ENCODE data around the gene GDF7.

The GDF7 gene

GRCh38 chr2:20674974-20675679, 8.2 kb downstream of the GDF7 start:
- DNase-seq = peak; percentile 72

DNA sequence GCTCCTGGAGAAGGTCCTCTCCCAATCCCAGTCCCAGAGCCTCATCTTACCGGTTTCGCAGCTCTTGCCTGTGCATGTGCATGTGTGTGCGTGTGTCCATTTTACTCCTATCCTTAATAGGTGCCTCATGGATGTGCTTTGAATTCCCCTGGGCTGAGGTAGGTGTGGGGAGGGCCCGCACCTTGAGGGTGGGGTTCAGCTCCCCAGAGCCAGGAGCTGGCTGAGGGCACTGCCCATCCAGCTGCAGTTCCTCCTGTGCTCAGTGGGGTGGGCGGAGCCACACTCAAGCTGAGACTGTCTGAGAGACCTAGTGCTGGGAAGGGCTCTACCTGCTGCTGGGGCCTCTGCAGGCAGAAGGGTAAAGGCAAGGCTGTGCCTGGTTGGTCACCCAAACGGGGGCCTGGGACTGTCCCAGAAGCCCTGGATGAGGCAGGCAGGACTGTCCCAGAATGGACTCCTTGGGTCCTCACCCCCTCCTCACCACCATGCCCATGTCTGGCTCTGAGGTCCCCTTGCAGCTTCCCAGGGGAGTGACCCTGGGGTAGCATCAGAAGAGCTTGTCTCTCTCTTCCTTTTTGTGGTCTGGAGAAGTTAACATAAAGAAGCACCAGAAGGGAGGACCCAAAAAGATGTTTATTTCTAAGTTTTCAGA, 8.9 kb downstream of the GDF7 start:
- DNase-seq = no peak

- DNase-seq = no peak
These were observed 9.6 kb downstream of the GDF7 start for GRCh38 chr2:20676353-20677215.

DNA sequence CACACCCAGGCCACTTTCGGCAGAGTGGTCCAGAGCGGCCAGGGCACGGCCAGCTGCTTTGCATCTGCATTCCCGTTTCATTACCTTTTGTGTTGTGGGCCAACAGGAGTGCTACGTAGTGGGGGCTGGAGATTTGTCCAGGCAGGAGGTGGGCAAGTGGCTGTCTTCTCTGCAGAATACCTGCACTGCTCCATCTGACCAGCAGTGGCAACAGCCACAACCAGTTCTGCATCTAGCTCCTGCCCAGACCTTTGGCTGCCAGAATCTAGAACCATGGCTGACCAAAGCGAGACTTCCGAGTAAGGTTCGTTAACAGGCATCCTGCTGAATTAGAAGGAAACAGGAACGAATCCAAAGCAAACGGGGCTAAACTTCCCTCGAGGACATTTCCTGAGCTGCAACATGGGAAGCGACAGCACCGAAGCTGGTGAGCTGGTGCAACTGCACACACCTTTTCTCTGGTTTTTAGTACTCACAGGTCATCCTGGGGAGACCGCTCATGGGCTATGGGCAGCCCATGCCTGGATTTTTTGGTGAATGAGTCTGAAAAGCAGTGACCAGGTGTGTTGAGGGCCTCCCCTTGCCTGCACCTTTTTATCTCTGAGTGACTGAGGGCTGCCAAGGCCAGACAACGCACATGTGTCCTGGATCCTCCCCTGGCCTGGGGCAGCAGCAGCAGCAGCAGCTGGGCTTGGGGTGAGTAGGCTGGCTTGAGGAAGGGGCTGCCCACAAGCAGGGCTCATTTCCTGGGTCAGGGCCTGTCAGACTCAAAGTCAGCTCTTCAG, 10.5 kb downstream of the GDF7 start:
- no peak for DNase-seq

- DNase-seq = no peak
These were observed 11.1 kb downstream of the GDF7 start for GRCh38 chr2:20678086-20678395.

DNA sequence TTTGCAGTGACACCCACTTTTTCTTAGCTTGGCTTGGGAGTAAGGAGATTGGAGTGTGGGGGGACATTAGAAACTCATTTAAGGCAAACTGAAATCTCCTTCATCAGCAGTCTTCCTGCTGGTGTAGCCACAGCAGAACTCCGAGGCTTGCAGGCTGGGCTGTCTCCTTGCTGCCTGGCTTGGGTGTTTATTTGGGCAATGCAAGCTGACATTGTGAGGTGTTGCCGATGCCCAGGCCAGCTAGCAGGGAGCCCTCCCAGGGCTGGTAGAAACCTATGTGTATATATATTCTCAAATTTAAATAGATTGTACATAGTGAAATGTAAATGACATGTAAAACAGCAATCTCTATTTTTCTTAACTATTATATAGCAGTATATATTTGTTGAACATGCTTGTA, 11.8 kb downstream of the GDF7 start:
- DNase-seq = no peak

DNA sequence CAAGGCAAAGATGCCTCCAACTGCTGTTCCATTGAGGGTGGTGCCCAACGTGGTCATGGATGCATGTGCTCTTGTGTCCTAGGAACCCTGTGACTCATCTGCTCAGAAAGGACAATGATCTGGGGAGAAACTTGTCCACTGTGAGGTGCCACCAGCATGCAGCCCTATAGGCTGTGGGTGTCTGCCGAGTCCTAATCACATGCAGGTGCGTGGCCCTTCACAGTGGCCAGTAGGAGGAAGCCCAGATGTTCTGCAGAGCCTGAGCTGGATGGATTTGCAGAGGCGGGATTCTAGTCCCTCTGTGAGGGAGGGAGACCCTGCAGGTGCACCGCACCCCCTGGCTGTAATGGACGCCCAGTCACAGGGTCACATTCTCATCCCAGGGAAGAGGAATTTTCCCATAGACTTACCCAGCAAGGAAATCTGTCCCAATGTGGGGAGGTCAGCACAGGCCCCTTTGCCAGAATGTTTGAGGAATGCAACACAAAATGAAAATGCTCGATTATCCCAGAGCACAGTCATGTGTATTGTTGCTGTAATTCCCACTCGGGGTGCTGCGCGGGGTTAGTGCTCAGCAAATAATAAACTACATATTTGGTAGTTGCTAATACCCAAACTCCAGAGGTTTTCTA, 13.9 kb downstream of the GDF7 start:
- DNase-seq = no peak

DNA sequence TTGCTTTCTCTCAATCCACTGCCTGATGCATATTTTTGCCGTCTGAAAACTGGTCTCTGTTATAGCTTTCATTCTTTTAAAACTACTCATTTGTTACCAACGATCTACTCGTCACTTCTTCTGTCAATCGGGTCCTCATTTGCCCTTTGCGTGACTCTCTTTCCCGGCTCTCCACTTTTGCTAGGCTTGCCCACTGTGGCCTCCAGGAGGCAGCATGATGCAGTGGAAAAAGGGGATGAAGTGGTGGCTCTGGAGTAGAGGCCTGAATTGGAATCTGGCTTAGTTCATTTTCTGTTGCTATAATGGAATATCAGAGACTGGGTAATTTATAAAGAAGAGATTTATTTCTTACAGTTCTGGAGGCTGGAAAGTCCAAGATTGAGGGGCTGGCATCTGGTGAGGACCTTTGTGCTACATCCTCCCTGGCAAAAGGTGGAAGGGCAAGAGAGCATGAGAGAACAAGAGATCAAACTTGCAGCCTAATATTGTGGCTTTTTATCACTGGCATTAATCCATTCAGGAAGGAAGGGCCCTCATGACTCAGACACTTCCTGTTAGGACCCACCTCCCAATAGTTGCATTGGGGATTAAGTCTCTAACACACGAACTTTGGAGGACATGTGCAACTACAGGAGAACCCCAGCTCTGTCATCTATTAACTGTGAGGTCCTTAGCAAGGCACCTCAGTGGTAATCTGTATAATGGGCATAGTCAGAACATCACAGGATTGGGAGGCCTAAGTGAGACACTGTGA, 15.4 kb downstream of the GDF7 start:
- no peak for DNase-seq

DNA sequence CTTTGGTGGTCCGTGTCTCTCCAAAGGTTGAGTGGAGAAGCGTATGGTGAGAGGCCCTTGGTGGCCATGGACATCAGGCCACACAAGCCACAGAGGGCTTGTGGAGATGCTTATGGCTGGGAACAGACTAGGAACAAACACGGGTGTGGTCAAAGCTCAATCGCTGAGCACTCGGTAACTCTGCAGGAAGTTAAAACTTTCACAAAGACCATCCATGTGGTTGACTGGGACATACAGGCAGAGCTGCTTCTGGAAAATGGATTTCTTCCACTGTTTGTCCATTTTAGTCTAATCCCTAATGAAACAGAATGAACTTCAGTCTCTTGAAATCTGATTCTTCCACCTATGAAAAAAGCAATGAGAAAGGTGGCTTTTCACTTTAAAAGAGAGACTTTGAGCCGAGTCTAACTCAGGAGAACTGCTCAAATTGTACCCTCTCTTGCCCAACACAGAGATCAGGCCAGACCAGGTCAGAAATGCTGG, 17.7 kb downstream of the GDF7 start:
- DNase-seq = no peak

DNA sequence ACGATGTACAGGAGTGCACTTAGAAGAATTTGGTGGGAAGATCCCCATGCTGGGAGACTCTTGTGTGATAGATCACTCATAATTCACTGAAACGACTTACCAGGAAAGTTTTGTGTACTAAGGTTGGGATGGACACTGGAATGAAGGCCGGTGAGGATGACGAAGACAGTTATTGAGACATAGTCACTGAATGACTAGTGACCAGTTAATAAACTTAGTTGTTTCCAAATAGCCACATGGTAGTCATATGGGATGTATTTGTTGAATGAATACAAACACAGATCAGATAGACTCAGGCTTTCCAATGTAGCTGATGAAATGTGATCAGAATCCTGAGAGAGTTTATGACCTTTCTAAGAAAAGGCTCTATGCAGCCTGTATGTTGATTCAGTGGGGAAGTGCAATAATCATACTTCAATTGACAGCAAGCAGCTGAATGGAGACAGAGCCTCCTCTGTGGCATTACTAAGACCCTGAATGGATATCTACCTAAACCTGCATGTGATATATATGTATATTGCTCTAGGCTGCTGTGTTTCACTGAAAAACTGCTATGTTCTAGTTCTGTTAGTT, 20.4 kb downstream of the GDF7 start:
- no peak for DNase-seq

DNA sequence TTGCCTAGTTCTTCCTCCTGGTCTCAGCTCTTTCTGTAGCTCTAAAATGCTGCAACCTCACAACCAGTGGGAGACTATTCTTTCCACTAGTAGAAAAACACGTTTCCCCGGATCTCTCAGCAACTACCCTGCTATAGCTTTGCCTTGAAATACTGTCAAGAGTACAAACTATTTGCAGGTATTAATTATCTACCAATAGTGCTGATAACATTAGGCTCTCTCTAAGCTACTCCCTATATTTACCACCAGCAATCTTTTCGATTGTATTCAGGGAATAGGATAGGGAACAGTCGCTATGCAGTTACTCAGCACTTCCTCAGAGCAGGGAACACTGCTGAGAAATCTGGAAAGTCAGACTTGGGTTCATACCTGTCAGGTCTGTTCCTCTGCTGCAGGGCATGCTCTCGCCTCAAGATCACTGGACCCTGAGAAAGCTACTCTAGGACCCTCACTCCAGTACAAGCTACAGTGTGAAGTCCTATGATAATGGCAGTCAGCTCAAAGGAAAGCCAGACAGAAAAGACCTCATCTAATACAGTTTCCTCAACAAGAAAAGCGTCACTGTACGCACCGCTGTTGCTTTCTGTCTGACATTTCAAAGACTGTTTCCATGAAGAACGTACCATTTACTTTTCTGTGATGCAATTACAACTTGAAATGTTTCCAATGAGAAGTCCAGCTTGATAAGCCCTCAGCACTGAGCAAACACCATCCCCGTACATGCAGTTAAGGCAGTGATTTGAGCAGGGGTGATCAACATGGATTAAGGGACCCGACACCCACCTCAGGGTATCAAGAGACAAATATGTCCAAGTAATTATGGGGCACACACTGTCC, 22.7 kb downstream of the GDF7 start:
- DNase-seq = no peak

GRCh38 chr2:20691076-20691734, 24.3 kb downstream of the GDF7 start:
- no peak for DNase-seq

DNA sequence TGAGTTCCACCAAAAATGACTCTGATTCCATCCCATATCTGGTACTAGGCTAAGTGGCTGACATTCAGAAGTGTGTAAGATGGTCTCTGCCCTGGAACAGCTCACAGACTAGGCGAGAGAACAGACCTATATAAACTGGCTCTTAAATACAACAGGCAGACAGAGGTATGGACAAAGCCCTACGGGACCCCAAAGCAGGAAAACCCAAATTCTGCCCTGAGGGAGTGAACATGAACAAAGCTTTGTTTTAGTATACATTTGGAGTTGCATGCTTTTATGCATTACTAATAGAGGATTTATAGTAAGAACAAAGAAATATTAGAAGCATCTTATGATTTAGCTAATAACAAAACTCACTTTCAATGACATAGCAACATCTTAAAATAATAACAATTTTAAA, 25.1 kb downstream of the GDF7 start:
- DNase-seq = no peak

- DNase-seq = no peak
These were observed 26.4 kb downstream of the GDF7 start for GRCh38 chr2:20693317-20693716.

DNA sequence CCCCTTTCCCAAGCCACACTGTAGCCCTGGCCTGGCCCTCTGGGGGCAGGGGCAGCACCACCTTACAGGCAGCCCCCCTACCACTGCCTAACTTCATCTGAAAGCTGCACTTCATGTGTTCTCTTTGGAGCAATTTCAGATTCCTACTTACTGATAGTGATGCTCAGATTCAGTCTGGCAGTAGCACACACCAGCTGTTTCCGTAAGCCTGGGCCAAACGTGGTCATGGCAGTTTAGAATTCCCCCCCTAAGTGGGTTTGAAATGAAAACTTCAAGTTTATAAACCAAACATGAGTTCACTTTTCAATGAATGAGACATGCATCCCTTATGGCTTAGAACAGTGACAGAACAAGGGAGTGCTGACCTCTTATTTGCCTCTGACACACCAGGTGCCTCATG, 29.4 kb downstream of the GDF7 start:
- no peak for DNase-seq

- no peak for DNase-seq
These were observed 30.5 kb downstream of the GDF7 start for GRCh38 chr2:20697322-20697934.

DNA sequence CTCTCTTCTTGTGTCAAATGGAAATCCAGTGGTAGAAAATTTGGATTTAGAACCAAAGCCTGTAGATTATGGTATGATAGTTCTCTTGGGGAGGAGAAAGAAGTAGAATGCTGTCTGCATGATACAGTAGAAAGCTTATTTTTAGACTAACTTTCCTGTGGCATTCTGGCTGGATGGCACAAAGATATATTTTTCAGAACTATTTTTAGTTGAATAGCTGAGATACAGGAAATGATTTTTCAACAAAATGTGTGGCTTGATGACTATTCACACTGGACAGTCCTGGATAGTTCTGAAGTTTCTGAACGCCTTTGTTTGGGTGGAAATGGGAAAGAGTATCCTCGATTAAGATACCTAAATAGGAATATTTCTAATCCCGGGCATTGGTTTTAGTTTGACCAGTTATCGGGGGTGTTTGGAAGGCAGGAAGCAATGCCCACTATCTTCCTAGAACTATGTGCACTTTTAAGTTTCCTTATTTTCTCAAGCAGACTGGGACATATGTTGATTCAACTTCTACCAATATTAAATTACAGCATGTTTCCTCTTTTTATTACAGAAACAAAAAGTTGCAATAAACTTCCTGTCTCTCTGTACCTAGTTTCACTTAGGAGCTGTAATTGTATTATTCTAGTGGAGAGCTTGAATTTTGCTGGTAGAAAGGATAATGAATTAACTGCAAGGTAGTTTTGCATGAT, 32.1 kb downstream of the GDF7 start:
- no peak for DNase-seq

DNA sequence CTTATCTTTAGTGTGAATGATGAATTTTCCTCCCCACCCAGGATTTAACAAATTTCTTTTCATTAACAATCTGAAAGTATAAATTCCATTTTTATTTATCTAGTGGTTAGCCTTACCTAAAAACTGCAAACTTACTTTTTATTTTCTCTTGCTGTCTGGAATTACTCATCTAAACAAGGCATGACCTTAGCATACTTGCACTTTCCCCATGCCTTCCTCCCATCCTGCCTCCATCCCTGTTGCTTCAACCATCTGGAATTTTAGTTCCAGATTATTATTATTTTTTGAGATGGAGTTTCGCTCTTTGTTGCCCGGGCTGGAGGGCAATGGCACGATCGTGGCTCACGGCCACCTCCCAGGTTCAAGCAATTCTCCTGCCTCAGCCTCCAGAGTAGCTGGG, 35.6 kb downstream of the GDF7 start:
- DNase-seq = no peak

DNA sequence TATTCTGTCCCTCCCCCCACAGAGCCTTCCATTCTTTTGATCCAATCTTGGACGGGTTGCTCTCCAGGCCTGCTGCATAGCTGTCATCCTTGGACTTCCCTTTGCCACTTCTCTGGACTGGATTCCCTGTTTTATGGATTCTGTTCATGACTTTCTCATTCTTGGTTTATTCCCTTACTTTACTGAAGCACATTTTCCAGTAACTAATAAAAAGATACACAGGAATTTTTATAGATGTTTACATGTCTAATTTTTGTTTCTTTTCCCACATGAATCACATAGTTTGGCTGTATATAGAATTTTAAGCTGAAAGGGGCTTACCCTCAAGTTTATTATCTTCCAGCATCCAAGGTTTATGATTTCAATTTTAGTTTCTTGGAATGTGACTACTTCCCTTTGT, 37.9 kb downstream of the GDF7 start:
- DNase-seq = no peak

Data from fibroblast of skin of abdomen (primary cell).